ENCODE measurements around the gene MGAT3. TPM values are rescaled to one million over a fixed set of nuclear protein-coding genes. Genes with fewer than 3 reads are reported as not detected.

The MGAT3 gene
- polyA plus RNA-seq, 1 of the 3 experiments (the other 2 are of a cell fraction): 0.16 TPM

DNA sequence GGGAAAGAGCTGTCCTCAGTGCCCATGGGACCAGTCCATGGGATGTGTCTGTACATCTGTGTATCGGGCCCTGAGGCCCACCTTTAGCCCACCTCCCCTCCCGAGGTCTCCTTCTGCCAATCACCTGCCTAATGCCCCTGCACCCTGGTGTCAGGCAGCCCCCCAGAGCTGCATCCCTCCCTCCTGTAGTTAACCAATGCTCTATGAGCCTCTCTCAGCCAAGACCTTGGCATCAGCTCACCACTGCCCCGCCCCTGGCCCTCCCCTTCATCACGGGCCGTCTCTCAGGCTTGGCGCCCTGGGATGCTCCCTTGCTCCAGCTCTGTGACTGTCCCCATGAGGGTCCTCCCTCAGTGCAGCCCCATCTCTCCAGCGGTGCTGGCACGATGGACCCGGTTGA is 18.5 kb downstream of the MGAT3 start:
- Histone ChIP-seq H3K4me3 (ENCODE audit: low read depth in 2 of 2, low read length in 1 of 2) (no peak overlapping the region), H3K27me3 (ENCODE audit: insufficient read depth) (no peaks in the 10 kb centered on the region), H4K20me1 (ENCODE audit: insufficient read depth) (no peaks in the 10 kb centered on the region), H3K27ac (ENCODE audit: low read depth in 2 of 2, low read length in 1 of 2) (no peak overlapping the region), H3K4me1 (ENCODE audit: control insufficient read depth in 1 of 2, insufficient read depth in 2 of 2, low read depth in 1 of 2, low read length in 1 of 2) (peaks cover 8 to 46% of the 10 kb centered on the region in 2 experiments; a peak in 3 of 4 replicates), H3K9me2 (no peaks in the 10 kb centered on the region), H3K79me2 (ENCODE audit: insufficient read depth) (no peaks in the 10 kb centered on the region), H3F3A (replicated peaks; ENCODE audit: insufficient read depth) (no peaks in the 10 kb centered on the region), H2AFZ (ENCODE audit: low read depth) (no peak overlapping the region), H3K9ac (no peak overlapping the region), H3K9me3 (no peaks in the 10 kb centered on the region), H3K36me3 (replicated peaks in 1 of 2; ENCODE audit: control insufficient read depth in 1 of 2, insufficient read depth in 2 of 2, low read length in 1 of 2) (no peaks in the 10 kb centered on the region), H3K4me2 (no peak overlapping the region)
- ChIA-PET CTCF (interaction anchor here (1.0 to 1.4 kb wide), 3 partner anchors 15 to 48 kb away, joined by 3 to 5 read pairs (median 3); no protein-coding TSS in a partner anchor), POLR2A (no interaction called here)
- TF ChIP-seq, protein P1, sequence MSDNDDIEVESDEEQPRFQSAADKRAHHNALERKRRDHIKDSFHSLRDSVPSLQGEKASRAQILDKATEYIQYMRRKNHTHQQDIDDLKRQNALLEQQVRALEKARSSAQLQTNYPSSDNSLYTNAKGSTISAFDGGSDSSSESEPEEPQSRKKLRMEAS (IDR thresholded peaks at IDR 0.05; ENCODE audit: low read depth): no peak
- no peak for TF ChIP-seq SIN3A (IDR thresholded peaks at IDR 0.05; ENCODE audit: borderline replicate concordance, low read depth, low read length)
- TF ChIP-seq, protein P2, sequence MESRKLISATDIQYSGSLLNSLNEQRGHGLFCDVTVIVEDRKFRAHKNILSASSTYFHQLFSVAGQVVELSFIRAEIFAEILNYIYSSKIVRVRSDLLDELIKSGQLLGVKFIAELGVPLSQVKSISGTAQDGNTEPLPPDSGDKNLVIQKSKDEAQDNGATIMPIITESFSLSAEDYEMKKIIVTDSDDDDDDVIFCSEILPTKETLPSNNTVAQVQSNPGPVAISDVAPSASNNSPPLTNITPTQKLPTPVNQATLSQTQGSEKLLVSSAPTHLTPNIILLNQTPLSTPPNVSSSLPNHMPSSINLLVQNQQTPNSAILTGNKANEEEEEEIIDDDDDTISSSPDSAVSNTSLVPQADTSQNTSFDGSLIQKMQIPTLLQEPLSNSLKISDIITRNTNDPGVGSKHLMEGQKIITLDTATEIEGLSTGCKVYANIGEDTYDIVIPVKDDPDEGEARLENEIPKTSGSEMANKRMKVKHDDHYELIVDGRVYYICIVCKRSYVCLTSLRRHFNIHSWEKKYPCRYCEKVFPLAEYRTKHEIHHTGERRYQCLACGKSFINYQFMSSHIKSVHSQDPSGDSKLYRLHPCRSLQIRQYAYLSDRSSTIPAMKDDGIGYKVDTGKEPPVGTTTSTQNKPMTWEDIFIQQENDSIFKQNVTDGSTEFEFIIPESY (IDR thresholded peaks at IDR 0.05; ENCODE audit: borderline replicate concordance, low read depth): no peak
- 53% methylated on average over 4 of the region's 9 CpGs for WGBS (ENCODE audit: low lambda C conversion rate)
- peak; percentile 36 for DNase-seq

DNA sequence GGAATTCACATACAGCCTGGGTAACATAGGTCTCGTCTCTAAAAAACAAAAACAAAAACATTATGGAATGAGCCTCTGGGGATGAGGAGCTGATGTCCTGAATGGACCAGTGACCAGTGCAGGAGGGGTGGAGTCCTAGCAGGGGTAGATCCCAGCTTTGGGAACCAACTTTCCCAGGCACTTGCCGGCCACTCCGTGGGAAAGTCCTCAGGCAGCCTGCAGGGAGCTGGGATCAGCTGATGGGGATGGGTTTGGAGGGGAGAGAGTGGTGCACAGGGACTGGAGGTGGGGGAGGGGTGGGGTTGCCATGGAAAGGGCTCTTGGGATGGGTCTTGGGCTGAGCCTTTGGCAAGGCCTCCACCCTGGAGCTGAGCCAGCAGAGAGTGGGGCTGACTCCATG is 19.1 kb downstream of the MGAT3 start:
- 73% methylated on average over 2 of the region's 3 CpGs for WGBS (ENCODE audit: low lambda C conversion rate)
- POLR2A ChIA-PET: no interaction called here
- Histone ChIP-seq H3F3A (replicated peaks; ENCODE audit: insufficient read depth) (no peaks in the 10 kb centered on the region), H3K9me3 (no peaks in the 10 kb centered on the region), H3K4me1 (ENCODE audit: control insufficient read depth in 1 of 2, insufficient read depth in 2 of 2, low read depth in 1 of 2, low read length in 1 of 2) (peaks cover 8 to 40% of the 10 kb centered on the region in 2 experiments; a peak in 3 of 4 replicates), H3K9ac (no peak overlapping the region), H3K36me3 (replicated peaks in 1 of 2; ENCODE audit: control insufficient read depth in 1 of 2, insufficient read depth in 2 of 2, low read length in 1 of 2) (no peaks in the 10 kb centered on the region), H4K20me1 (ENCODE audit: insufficient read depth) (no peaks in the 10 kb centered on the region), H3K79me2 (ENCODE audit: insufficient read depth) (no peaks in the 10 kb centered on the region), H3K4me3 (ENCODE audit: low read depth in 2 of 2, low read length in 1 of 2) (no peak overlapping the region), H3K4me2 (no peak overlapping the region), H3K9me2 (no peaks in the 10 kb centered on the region), H2AFZ (ENCODE audit: low read depth) (no peak overlapping the region), H3K27me3 (ENCODE audit: insufficient read depth) (no peaks in the 10 kb centered on the region), H3K27ac (ENCODE audit: low read depth in 2 of 2, low read length in 1 of 2) (no peak overlapping the region)
- CTCF ChIA-PET: interaction anchor here (1.0 to 1.4 kb wide), 4 partner anchors 15 to 47 kb away, joined by 3 to 5 read pairs (median 3); no protein-coding TSS in a partner anchor
- DNase-seq: no peak
- no peak for TF ChIP-seq RAD21 (IDR thresholded peaks at IDR 0.05; ENCODE audit: low read length)
- no peak for TF ChIP-seq CHD2 (IDR thresholded peaks at IDR 0.05; ENCODE audit: low read length, partially characterized antibody)
- TF ChIP-seq ELF1 (IDR thresholded peaks at IDR 0.05): no peak
- TF ChIP-seq GABPA (IDR thresholded peaks at IDR 0.05; ENCODE audit: low read depth): no peak
- TF ChIP-seq POLR2AphosphoS5 (IDR thresholded peaks at IDR 0.05; ENCODE audit: low read depth, low read length): no peak
- no peak for TF ChIP-seq SMC3 (IDR thresholded peaks at IDR 0.05; ENCODE audit: low read depth, low read length)

DNA sequence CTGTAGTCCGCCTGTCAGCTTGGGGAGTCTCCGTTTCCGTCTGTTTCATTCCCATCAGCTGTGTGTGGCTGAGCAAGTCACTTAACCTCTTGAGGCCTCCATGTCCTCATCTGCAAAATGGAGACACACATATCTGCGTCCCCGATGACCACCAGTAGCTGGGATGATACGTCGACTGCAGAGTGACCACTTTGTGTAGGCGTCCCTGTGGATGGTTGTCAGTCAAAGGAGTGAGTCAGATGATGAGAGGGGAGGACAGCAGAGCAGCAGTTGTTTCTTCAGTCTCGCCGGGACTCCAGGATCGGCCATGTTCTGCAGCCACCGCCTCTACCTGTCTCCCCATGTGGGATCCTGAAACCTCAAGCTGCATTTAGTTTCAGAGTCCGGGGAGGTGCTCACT is 19.9 kb downstream of the MGAT3 start:
- Histone ChIP-seq H3K79me2 (ENCODE audit: insufficient read depth) (no peaks in the 10 kb centered on the region), H2AFZ (ENCODE audit: low read depth) (no peak overlapping the region), H3K36me3 (replicated peaks in 1 of 2; ENCODE audit: control insufficient read depth in 1 of 2, insufficient read depth in 2 of 2, low read length in 1 of 2) (no peaks in the 10 kb centered on the region), H3K4me3 (ENCODE audit: low read depth in 2 of 2, low read length in 1 of 2) (no peak overlapping the region), H3K9ac (no peak overlapping the region), H3K27me3 (ENCODE audit: insufficient read depth) (no peaks in the 10 kb centered on the region), H3K4me1 (ENCODE audit: control insufficient read depth in 1 of 2, insufficient read depth in 2 of 2, low read depth in 1 of 2, low read length in 1 of 2) (peaks cover 6 to 33% of the 10 kb centered on the region in 2 experiments; a peak in 3 of 4 replicates), H4K20me1 (ENCODE audit: insufficient read depth) (no peaks in the 10 kb centered on the region), H3K4me2 (no peak overlapping the region), H3K27ac (ENCODE audit: low read depth in 2 of 2, low read length in 1 of 2) (no peak overlapping the region), H3K9me3 (no peaks in the 10 kb centered on the region), H3F3A (replicated peaks; ENCODE audit: insufficient read depth) (no peaks in the 10 kb centered on the region), H3K9me2 (no peaks in the 10 kb centered on the region)
- 60% methylated on average over 7 of the region's 13 CpGs for WGBS (ENCODE audit: low lambda C conversion rate)
- ChIA-PET CTCF (interaction anchor here (1.1 kb wide), 1 partner anchor 17 kb away, joined by 3 read pairs; no protein-coding TSS in a partner anchor), POLR2A (no interaction called here)
- DNase-seq: no peak
- TF ChIP-seq, protein P3, sequence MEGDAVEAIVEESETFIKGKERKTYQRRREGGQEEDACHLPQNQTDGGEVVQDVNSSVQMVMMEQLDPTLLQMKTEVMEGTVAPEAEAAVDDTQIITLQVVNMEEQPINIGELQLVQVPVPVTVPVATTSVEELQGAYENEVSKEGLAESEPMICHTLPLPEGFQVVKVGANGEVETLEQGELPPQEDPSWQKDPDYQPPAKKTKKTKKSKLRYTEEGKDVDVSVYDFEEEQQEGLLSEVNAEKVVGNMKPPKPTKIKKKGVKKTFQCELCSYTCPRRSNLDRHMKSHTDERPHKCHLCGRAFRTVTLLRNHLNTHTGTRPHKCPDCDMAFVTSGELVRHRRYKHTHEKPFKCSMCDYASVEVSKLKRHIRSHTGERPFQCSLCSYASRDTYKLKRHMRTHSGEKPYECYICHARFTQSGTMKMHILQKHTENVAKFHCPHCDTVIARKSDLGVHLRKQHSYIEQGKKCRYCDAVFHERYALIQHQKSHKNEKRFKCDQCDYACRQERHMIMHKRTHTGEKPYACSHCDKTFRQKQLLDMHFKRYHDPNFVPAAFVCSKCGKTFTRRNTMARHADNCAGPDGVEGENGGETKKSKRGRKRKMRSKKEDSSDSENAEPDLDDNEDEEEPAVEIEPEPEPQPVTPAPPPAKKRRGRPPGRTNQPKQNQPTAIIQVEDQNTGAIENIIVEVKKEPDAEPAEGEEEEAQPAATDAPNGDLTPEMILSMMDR (IDR thresholded peaks at IDR 0.05): no peak
- TF ChIP-seq TCF12 (IDR thresholded peaks at IDR 0.05): no peak
- TF ChIP-seq JUND (IDR thresholded peaks at IDR 0.05): no peak
- TF ChIP-seq MEF2A (IDR thresholded peaks at IDR 0.05; ENCODE audit: borderline replicate concordance, low read depth): no peak
- no peak for TF ChIP-seq RXRA (IDR thresholded peaks at IDR 0.05; ENCODE audit: borderline replicate concordance, low read depth)
- TF ChIP-seq, protein P4, sequence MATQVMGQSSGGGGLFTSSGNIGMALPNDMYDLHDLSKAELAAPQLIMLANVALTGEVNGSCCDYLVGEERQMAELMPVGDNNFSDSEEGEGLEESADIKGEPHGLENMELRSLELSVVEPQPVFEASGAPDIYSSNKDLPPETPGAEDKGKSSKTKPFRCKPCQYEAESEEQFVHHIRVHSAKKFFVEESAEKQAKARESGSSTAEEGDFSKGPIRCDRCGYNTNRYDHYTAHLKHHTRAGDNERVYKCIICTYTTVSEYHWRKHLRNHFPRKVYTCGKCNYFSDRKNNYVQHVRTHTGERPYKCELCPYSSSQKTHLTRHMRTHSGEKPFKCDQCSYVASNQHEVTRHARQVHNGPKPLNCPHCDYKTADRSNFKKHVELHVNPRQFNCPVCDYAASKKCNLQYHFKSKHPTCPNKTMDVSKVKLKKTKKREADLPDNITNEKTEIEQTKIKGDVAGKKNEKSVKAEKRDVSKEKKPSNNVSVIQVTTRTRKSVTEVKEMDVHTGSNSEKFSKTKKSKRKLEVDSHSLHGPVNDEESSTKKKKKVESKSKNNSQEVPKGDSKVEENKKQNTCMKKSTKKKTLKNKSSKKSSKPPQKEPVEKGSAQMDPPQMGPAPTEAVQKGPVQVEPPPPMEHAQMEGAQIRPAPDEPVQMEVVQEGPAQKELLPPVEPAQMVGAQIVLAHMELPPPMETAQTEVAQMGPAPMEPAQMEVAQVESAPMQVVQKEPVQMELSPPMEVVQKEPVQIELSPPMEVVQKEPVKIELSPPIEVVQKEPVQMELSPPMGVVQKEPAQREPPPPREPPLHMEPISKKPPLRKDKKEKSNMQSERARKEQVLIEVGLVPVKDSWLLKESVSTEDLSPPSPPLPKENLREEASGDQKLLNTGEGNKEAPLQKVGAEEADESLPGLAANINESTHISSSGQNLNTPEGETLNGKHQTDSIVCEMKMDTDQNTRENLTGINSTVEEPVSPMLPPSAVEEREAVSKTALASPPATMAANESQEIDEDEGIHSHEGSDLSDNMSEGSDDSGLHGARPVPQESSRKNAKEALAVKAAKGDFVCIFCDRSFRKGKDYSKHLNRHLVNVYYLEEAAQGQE (IDR thresholded peaks at IDR 0.05; ENCODE audit: low read depth, low read length): no peak
- TF ChIP-seq POLR2AphosphoS5 (IDR thresholded peaks at IDR 0.05; ENCODE audit: low read depth, low read length): no peak
- TF ChIP-seq MXI1 (IDR thresholded peaks at IDR 0.05; ENCODE audit: low read depth, low read length): no peak
- TF ChIP-seq CHD2 (IDR thresholded peaks at IDR 0.05; ENCODE audit: low read length, partially characterized antibody): no peak

Data from SK-N-SH (cell line).